Left hindlimb (tissue), 1 donor: ENCODE measurements around the gene ATG16L1.

Experiments used
- DNase-seq: peaks from one replicate; pipeline ENCODE4 v3.0.0-alpha.2; 2018

Gene ATG16L1

GRCh38 chr2:233261819-233262555 is 10.5 kb downstream of the ATG16L1 start:
- no peak for DNase-seq

GRCh38 chr2:233262562-233262961 is 11.1 kb downstream of the ATG16L1 start:
- DNase-seq, result no peak

- DNase-seq, result no peak
Measured at GRCh38 chr2:233263045-233263570, 11.6 kb downstream of the ATG16L1 start.

DNA sequence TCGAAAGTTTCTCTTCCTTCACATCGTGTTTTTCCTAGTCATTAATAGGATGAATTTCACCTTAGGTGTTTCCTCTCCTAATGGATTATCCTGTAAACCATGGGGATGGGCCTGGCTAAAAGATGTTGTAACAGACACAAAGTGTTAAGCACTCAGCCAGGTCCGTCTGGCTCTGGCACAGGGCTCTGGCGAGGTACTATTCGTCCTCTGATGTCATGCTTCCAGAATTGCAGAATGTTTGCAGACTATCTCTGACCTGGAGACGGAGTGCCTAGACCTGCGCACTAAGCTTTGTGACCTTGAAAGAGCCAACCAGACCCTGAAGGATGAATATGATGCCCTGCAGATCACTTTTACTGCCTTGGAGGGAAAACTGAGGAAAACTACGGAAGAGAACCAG is 13.2 kb downstream of the ATG16L1 start:
- no peak for DNase-seq

GRCh38 chr2:233265899-233266431 is 14.5 kb downstream of the ATG16L1 start:
- DNase-seq, result no peak

DNA sequence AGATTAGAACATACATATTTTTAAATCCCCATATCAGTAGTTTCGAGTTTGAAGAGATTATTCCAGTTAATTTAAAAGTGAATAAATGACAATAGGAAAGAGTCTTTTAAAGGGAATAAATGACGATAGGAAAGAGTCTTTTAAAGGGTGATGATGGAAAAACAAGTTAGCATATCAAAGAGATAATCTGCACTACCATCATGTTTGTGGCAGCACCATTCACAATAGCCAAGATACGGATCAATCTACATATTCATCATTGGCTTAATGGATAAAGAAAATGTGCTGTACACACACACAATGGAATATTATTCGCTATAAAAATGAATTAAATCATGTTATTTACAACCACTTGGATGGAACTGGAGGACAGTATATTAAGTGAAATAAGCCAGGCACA is 15.0 kb downstream of the ATG16L1 start:
- DNase-seq, result no peak

DNA sequence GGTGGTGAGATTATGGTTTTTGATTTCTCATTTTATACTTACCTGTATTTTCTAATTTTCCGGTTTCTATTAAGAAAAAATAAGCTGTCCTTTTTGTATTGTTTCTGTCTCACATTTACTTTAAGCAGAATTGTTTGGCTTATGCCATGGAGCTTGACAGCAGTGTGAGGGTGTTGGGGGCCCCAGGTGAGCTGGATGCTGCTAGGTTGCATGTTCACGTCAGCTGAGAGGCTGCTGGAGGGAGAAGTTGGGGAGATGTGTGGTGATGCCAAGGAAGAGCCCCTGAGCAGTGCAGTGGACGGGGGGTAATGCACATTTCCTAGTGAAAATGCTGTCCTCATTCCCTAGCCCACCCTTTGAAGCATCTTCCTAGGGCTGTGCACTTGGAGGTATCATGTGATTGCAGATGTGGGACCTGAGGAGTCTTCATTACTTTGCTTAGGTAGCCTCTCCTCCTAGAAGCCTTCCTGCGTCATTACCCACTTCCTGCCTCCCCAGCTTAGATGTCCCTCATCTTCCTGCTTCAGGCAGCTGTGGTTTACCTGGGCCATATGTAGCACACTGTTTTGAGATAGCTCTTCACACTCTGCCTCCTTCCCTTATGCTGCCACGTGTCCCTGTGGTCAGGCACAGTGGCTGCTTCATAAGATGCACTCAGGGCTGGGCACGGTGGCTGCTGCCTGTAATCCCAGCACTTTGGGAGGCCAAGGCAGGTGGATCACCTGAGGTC is 16.2 kb downstream of the ATG16L1 start:
- no peak for DNase-seq

- no peak for DNase-seq
Measured at GRCh38 chr2:233270366-233270765, 18.9 kb downstream of the ATG16L1 start.

DNA sequence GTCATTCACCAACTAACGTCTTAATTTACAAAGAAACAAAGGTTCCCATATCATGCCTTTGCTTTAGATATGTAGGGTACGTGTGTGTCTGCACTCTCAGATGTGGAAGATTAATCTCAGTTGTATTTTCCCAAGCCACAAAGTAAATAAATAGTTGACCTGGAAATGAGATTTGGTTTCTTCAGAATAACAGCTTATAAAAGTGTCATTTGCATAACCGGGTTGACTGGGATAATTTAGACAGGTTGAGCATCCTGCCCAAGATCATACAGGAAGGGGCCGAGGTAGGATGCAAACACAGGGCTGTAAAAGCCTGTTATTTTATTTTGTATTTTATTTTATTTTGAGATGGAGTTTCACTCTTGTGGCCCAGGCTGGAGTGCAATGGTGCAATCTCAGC is 19.5 kb downstream of the ATG16L1 start:
- no peak for DNase-seq

- no peak for DNase-seq
Measured at GRCh38 chr2:233271693-233272092, 20.2 kb downstream of the ATG16L1 start.

DNA sequence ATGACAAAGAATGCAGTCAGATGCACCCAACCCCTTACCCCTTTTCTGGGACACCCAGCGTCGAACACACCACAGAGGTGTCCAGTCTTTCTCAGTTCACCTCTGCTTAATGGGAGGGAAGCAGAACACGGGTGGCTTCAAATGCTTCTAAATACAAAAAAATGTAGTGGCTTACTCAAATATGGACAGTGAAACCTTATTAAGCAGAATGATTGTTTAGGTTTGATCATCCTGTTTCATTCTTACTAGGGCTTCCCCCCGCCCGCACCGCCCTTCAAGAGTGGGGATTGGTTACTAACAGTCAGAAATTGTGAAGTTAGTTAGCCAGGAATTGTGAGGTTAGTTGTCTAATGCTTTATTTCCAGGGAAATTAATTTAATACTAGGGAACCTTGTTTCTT is 21.6 kb downstream of the ATG16L1 start:
- DNase-seq, result no peak

- no peak for DNase-seq
Measured at GRCh38 chr2:233275223-233275622, 23.8 kb downstream of the ATG16L1 start.

DNA sequence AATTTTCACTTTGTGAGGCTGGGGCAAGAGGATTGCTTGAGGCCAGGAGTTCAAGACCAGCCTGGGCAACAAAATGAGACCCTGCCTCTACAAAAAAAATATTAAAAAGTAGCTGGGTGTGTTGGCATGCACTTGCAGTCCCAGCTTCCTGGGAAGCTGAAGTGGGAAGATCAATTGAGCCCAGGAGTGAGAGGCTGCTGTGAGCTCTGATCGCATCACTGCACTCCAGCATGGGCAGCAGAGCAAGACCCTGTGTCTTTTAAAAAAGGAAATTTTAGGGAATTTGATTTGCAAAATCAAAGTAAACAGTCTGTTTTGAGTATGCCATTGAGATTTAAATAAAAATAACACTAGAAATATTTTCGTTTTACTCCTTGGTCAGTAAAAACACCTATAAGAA is 27.4 kb downstream of the ATG16L1 start:
- no peak for DNase-seq

DNA sequence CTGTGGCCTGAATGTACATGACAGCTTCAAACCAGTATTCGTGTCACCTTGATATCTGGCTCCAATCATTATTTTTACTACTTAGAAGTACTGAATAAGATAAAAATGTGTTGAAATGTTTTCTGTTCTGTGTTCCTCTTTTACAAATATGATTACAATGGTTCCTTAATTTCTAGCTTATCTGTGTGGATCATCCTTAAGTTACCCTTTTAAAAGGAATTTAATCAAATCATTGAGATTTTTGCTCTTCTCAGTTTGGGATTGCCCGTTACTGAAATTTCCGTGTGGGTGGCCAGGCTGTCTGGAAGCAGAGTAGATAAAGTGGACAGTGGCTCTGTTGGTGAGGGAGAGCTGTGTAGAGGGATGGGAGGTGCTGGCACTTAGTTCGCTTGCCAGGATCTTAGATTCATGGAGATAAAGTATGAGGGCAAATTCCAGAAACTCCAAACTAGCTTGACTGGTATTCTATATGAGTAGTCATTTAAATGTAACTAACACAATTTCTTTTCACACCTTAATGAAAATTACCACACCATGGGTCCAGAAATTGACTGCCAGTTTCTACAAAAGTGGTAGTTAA is 28.7 kb downstream of the ATG16L1 start:
- no peak for DNase-seq

- DNase-seq, result no peak
Measured at GRCh38 chr2:233281553-233281952, 30.1 kb downstream of the ATG16L1 start.

DNA sequence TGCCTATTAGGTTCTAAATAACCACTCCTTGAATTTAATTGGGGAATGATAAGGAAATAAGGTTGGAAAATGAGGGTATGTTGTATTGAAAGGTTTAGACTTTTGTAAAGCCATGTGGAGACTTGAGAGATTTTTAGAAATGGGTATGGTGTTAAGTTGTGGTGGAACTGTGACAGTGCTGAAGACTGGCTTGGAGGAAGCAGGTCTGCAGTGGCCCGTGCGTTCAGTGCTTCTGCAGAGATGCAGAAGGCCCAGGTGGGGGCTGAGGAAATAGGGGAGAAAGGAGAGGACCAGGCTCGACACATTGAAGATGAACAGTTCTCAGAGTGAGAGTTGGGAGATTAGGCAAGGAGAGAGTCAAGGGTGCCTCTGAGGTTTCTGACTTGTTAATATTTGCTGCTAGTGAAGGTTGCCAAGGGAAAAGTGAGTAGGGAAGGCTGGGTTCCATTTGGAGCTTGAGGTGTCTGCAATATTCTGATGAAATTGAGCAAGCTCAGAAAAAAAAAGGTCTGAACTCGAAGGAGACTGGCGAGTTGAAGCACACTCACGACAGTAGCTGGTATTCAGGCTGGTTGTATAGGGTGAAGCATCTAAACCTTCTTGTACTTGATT is 30.6 kb downstream of the ATG16L1 start:
- DNase-seq, result no peak

- no peak for DNase-seq
Measured at GRCh38 chr2:233285921-233286320, 34.4 kb downstream of the ATG16L1 start.

GRCh38 chr2:233287871-233288270 is 36.4 kb downstream of the ATG16L1 start:
- DNase-seq, result no peak

GRCh38 chr2:233288663-233289062 is 37.2 kb downstream of the ATG16L1 start:
- DNase-seq, result no peak

DNA sequence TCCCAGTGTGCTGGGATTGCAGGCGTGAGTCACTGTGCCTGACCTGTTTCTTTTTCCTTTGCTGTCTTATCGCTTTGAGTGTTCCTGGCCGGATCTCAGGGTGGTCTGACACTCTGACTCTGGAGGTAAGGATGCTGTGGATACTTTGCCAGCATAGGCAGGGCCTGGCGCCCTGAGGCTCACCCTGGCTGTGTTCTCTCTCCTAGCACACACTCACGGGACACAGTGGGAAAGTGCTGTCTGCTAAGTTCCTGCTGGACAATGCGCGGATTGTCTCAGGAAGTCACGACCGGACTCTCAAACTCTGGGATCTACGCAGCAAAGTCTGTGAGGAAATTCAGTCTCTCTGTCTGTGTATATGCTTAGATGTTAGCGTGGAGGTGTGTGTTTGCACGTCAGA is 38.2 kb downstream of the ATG16L1 start:
- no peak for DNase-seq

DNA sequence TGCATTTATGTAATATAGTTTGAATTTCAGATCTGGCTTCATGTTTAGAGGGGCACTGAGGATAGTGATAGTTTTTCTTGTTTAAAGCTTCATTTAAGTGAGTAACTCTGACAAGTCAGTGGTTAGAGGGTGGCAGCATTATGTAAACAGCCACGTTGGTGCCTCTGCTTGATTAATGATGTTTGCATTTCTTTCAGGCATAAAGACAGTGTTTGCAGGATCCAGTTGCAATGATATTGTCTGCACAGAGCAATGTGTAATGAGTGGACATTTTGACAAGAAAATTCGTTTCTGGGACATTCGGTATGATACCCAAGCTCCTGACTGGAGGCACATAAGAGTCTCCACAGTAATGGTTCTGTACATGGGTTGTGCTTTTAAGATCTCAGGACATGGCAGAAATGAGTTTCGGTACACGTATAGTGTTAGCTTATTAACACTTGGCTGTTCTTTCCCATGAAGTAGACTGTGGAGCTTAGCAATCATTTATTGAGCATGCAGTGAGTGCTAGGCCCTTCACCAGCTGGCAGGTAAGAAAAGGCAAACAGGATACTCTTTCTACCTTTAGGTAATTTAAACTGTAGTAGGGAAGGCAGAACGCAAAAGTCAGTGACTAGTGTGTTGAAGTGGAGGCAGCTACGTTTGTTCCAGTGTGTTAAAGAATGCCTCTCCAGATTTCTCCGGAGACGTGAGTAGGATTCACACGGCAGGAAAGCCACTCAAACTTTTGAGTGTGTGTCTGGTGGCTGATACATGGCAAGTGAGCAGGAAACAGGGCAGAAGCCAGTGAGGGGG is 38.8 kb downstream of the ATG16L1 start:
- no peak for DNase-seq

- no peak for DNase-seq
Measured at GRCh38 chr2:233295891-233296290, 44.4 kb downstream of the ATG16L1 start.
